Dendritic cell treated with granulocyte-macrophage colony-stimulating factor and Interleukin-4, amounts not matched to agents 40 ng/mL and 50 ng/mL, for 4 days (primary cell): Measurements from ENCODE around the gene OR2T11.
"Not testable (repeated sequence)": the region's sequence is repeated elsewhere in the genome, so short reads cannot be mapped to it uniquely, and the experiment has no call there.

Experiments
- H3K27ac Mint-ChIP-seq: one replicate; pipeline ENCODE4 v1.8.0; 2022; ENCODE audit warnings: mild to moderate bottlenecking, mixed read lengths
- H3K27me3 Mint-ChIP-seq: one replicate; pipeline ENCODE4 v1.8.0; 2022; ENCODE audit warnings: mild to moderate bottlenecking, mixed read lengths
- H3K36me3 Mint-ChIP-seq: one replicate; pipeline ENCODE4 v1.8.0; 2022; ENCODE audit warnings: low read depth, mixed read lengths
- H3K4me1 Mint-ChIP-seq: one replicate; pipeline ENCODE4 v1.8.0; 2022; ENCODE audit warnings: low read depth, mixed read lengths
- H3K4me3 Mint-ChIP-seq: one replicate; pipeline ENCODE4 v1.8.0; 2022; ENCODE audit warnings: mild to moderate bottlenecking, moderate library complexity, mixed read lengths
- H3K9me3 Mint-ChIP-seq: one replicate; pipeline ENCODE4 v1.8.0; 2022; ENCODE audit warnings: mixed read lengths
- intact Hi-C: fragments of 100-400 bp; cut with micrococcal nuclease; formaldehyde crosslinking; loops from one replicate; pipeline ENCODE4 v1.15.0; 2022

The OR2T11 gene

GRCh38 chr1:248593226-248593625 lies 41.7 kb downstream of the OR2T11 start:
- peaks cover 12% of the 10 kb centered on the region for H3K4me1 Mint-ChIP-seq
- no peaks in the 10 kb centered on the region for H3K27me3 Mint-ChIP-seq
- no peak overlapping the region for H3K4me3 Mint-ChIP-seq
- no peaks in the 10 kb centered on the region for H3K36me3 Mint-ChIP-seq
- H3K27ac Mint-ChIP-seq: no peak overlapping the region
- intact Hi-C loops: no loop called here
- no peaks in the 10 kb centered on the region for H3K9me3 Mint-ChIP-seq

GRCh38 chr1:248592655-248593054 lies 42.2 kb downstream of the OR2T11 start:
- intact Hi-C loops: no loop called here
- Mint-ChIP-seq H3K4me3 (no peak overlapping the region), H3K4me1 (peaks cover 12% of the 10 kb centered on the region), H3K27me3 (no peaks in the 10 kb centered on the region), H3K27ac (no peak overlapping the region), H3K9me3 (no peaks in the 10 kb centered on the region), H3K36me3 (no peaks in the 10 kb centered on the region)

GRCh38 chr1:248590055-248590454 lies 44.8 kb downstream of the OR2T11 start:
- Mint-ChIP-seq H3K27ac (no peak overlapping the region), H3K36me3 (no peaks in the 10 kb centered on the region), H3K4me3 (no peak overlapping the region), H3K9me3 (no peaks in the 10 kb centered on the region), H3K27me3 (no peaks in the 10 kb centered on the region), H3K4me1 (no peaks in the 10 kb centered on the region)
- intact Hi-C loops: no loop called here

- intact Hi-C loops: no loop called here
- Mint-ChIP-seq H3K4me3 (no peak overlapping the region), H3K27me3 (no peaks in the 10 kb centered on the region), H3K36me3 (no peaks in the 10 kb centered on the region), H3K4me1 (no peaks in the 10 kb centered on the region), H3K27ac (no peak overlapping the region), H3K9me3 (no peaks in the 10 kb centered on the region)
Measured at GRCh38 chr1:248589334-248589733, 45.6 kb downstream of the OR2T11 start.

GRCh38 chr1:248585266-248585665 lies 49.6 kb downstream of the OR2T11 start:
- no peaks in the 10 kb centered on the region for H3K9me3 Mint-ChIP-seq
- peaks cover 2% of the 10 kb centered on the region for H3K27me3 Mint-ChIP-seq
- H3K4me3 Mint-ChIP-seq: no peak overlapping the region
- no peaks in the 10 kb centered on the region for H3K36me3 Mint-ChIP-seq
- H3K4me1 Mint-ChIP-seq: no peaks in the 10 kb centered on the region
- intact Hi-C loops: no loop called here
- H3K27ac Mint-ChIP-seq: no peak overlapping the region

GRCh38 chr1:248576260-248576980 lies 58.5 kb downstream of the OR2T11 start:
- Mint-ChIP-seq H3K27ac (peak overlapping the region; percentile 37), H3K4me1 (peaks cover 27% of the 10 kb centered on the region), H3K27me3 (peaks cover 2% of the 10 kb centered on the region), H3K36me3 (no peaks in the 10 kb centered on the region), H3K4me3 (no peak overlapping the region), H3K9me3 (no peaks in the 10 kb centered on the region)
- intact Hi-C loops: no loop called here

- intact Hi-C loops, H3K27ac Mint-ChIP-seq, H3K36me3 Mint-ChIP-seq: not testable (repeated sequence)
Measured at GRCh38 chr1:248574657-248575056, 60.2 kb downstream of the OR2T11 start, which contains the start of gene OR2T34. Gene OR2T34 (minus strand): TSS chr1:248574757. CDS start chr1:248574757, 0 bp downstream.

GRCh38 chr1:248573856-248574255 lies 61.0 kb downstream of the OR2T11 start:
- H3K36me3 Mint-ChIP-seq, H3K9me3 Mint-ChIP-seq: not testable (repeated sequence)

More at GRCh38 chr1:248574657-248575056, 60.2 kb downstream of the OR2T11 start, which contains the start of gene OR2T34:
- not testable (repeated sequence) for H3K4me3 Mint-ChIP-seq, H3K27me3 Mint-ChIP-seq, H3K9me3 Mint-ChIP-seq
- peaks cover 27% of the 10 kb centered on the region for H3K4me1 Mint-ChIP-seq

More at GRCh38 chr1:248573856-248574255, 61.0 kb downstream of the OR2T11 start:
- H3K4me1 Mint-ChIP-seq: peaks cover 34% of the 10 kb centered on the region
- H3K4me3 Mint-ChIP-seq, H3K27me3 Mint-ChIP-seq, intact Hi-C loops, H3K27ac Mint-ChIP-seq: not testable (repeated sequence)
